Epithelial cell of esophagus (primary cell): ENCODE measurements around the gene FSTL3.
"Not testable (repeated sequence)": the region's sequence is repeated elsewhere in the genome, so short reads cannot be mapped to it uniquely, and the experiment has no call there.

Source experiments
- DNase-seq: peaks from one replicate; pipeline ENCODE4 v3.0.0; 2010; ENCODE audit warnings: low read depth
- H3K4me3 ChIP-seq: 2 replicates; pipeline ENCODE4 v1.5.1; 2011; ENCODE audit warnings: mild to moderate bottlenecking, low read length, control low read depth
- CTCF ChIP-seq: IDR thresholded peaks from 2 replicates; pipeline ENCODE4 v1.5.1; 2011; ENCODE audit warnings: low read depth, mild to moderate bottlenecking, low read length, control low read depth, inconsistent platforms; ENCODE audit not compliant: insufficient read depth; ENCODE audit errors: missing control alignments

Gene FSTL3

DNA sequence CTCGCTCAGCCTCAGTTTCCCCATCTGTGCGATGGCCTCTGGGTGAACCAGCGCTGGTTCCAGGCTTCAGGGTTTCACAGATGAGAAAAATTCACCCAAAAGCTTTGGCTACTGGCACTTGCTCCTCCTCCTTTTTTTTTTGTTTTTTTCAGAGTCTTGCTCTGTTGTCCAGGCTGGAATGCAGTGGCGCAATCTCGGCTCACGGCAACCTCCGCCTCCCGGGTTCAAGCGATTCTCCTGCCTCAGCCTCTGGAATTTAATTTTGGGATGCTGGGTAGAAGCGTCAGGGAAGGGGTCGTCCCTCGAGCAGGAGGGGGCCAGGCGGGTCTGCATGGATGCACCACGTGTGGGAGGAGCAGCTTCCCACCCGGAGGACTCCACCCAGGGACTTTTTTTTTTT, 12.0 kb downstream of the FSTL3 start:
- DNase-seq = no peak
- no peak for TF ChIP-seq CTCF
- no peak overlapping the region for H3K4me3 ChIP-seq

DNA sequence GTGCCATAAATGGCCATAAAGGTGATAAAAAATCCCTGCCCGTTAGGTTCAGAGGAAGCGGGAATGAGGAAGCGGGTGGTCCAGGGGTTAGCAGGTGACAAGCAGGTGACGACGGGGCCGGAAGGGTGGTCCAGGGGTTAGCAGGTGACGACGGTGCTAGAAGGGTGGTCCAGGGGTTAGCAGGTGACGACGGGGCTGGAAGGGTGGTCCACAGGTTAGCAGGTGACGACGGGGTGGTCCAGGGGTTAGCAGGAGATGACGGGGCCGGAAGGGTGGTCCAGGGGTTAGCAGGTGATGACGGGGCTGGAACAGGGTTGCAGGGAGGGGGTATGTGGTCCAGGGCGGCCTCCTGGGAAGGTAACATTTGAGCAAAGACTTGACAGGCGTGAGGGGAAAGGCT, 12.8 kb downstream of the FSTL3 start:
- no peak overlapping the region for H3K4me3 ChIP-seq
- no peak for TF ChIP-seq CTCF
- no peak for DNase-seq

- DNase-seq = no peak
- no peak for TF ChIP-seq CTCF
- H3K4me3 ChIP-seq = no peak overlapping the region
Observed at GRCh38 chr19:690203-690602, 14.0 kb downstream of the FSTL3 start.

- H3K4me3 ChIP-seq = no peak overlapping the region
- TF ChIP-seq CTCF = no peak
- no peak for DNase-seq
Observed at GRCh38 chr19:694481-695351, 18.5 kb downstream of the FSTL3 start.

GRCh38 chr19:695352-695949, 19.3 kb downstream of the FSTL3 start, which contains the start of gene PRSS57:
TSS of gene PRSS57 (minus strand) at chr19:695452. CDS start at chr19:695430, 22 bp downstream.
- TF ChIP-seq CTCF = no peak
- no peak for DNase-seq
- H3K4me3 ChIP-seq = no peak within 1 kb of the TSS

DNA sequence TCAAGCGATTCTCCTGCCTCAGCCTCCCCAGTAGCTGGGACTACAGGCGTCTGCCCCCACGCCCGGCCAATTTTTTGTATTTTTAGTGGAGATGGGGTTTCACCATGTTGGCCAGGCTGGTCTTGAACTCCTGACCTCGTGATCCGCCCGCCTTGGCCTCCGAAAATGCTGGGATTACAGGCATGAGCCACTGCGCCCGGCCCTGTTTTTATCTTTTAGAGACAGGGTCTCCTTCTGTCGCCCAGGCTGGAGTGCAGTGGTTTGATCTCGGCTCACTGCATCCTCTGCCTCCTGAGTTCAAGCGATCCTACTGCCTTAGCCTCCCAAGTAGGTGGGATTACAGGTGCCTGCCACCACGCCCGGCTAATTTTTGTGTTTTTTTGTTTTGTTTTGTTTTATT, 22.3 kb downstream of the FSTL3 start:
- H3K4me3 ChIP-seq, DNase-seq: not testable (repeated sequence)

DNA sequence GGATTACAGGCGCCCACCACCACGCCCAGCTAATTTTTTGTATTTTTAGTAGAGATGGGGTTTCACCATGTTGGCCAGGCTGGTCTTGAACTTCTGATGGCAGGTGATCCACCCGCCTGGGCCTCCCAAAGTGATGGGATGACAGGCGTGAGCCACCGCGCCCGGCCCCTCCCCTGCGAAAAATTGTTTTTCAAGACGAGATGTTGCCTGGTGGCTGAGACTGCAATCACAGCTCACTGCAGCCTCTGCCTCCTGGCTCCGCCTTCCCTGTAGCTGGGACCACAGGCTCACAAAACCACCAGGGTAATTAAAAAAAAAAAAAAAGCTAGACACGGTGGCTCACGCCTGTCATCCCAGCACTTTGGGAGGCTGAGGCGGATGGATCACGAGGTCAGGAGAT, 23.7 kb downstream of the FSTL3 start:
- DNase-seq, H3K4me3 ChIP-seq: not testable (repeated sequence)

- H3K4me3 ChIP-seq, DNase-seq: not testable (repeated sequence)
Observed at GRCh38 chr19:702847-703246, 26.7 kb downstream of the FSTL3 start.
